IMR-90 (cell line): Measurements from ENCODE around the gene POU2F1. TPM values are rescaled to one million over a fixed set of nuclear protein-coding genes. Genes with fewer than 3 reads are reported as not detected.

Experiments used
- ATAC-seq: fragments of 200-7000 bp; cut with Tn5 transposase; 2 replicates; pipeline ENCODE4 v1.9.1; 2020; ENCODE audit warnings: low read depth, mild to moderate bottlenecking, moderate library complexity
- BruUV-seq: library from RNA; stranded (reverse); fragments of 400-500 nt; replicated peaks from 2 replicates; lab custom pipeline; 2021; lab: Mats Ljungman, UMichigan
- CTCF ChIA-PET: fragments of 300-600 bp; formaldehyde crosslinking; extraction: SDS; loops from one replicate; lab custom pipeline; 2021; ENCODE audit warnings: antibody characterized with exemption; lab: Yijun Ruan, JAX
- POLR2A ChIA-PET: fragments of 300-600 bp; sonication (Branson Sonifier 250); formaldehyde crosslinking; loops from one replicate; lab custom pipeline; 2022; ENCODE audit warnings: antibody characterized with exemption; ENCODE audit not compliant: unreplicated experiment; lab: Charles Lee
- DNase-seq: peaks from one replicate; pipeline ENCODE4 v3.0.0; 2013
- H2AFZ ChIP-seq: replicated peaks from 2 replicates; pipeline ENCODE3; 2013; ENCODE audit warnings: low read length, mild to moderate bottlenecking; ENCODE audit not compliant: poor library complexity
- H2AK5ac ChIP-seq: 2 replicates; pipeline ENCODE4 v1.6.1; 2013; ENCODE audit warnings: low read depth, low read length, inconsistent platforms
- H2AK9ac ChIP-seq: replicated peaks from 2 replicates; pipeline ENCODE3; 2013; ENCODE audit warnings: mild to moderate bottlenecking, low read depth, low read length, moderate library complexity; ENCODE audit not compliant: poor library complexity
- H2BK120ac ChIP-seq: 2 replicates; pipeline ENCODE4 v1.6.1; 2013; ENCODE audit warnings: low read depth, low read length, inconsistent platforms
- H2BK15ac ChIP-seq: 3 replicates; pipeline ENCODE4 v1.6.1; 2013; ENCODE audit warnings: low read depth, low read length, inconsistent platforms
- H2BK20ac ChIP-seq: 2 replicates; pipeline ENCODE4 v1.6.1; 2013; ENCODE audit warnings: low read depth, mild to moderate bottlenecking, inconsistent platforms, low read length, moderate library complexity
- H2BK5ac ChIP-seq: 2 replicates; pipeline ENCODE4 v1.6.1; 2013; ENCODE audit warnings: mild to moderate bottlenecking, low read depth, low read length, inconsistent platforms; ENCODE audit not compliant: poor library complexity, severe bottlenecking
- H3K14ac ChIP-seq: replicated peaks from 2 replicates; pipeline ENCODE4 v1.6.1; 2013; ENCODE audit warnings: low read depth, low read length, inconsistent platforms
- H3K18ac ChIP-seq: 2 replicates; pipeline ENCODE4 v1.6.1; 2013; ENCODE audit warnings: low read depth, low read length, control low read depth
- H3K23ac ChIP-seq: 2 replicates; pipeline ENCODE4 v1.6.1; 2013; ENCODE audit warnings: low read depth, low read length, inconsistent platforms
- H3K27ac ChIP-seq: 2 replicates; pipeline ENCODE4 v1.5.1; 2013; ENCODE audit warnings: mild to moderate bottlenecking, control low read depth, low read length; ENCODE audit not compliant: insufficient read depth
- H3K27me3 ChIP-seq: 2 replicates; pipeline ENCODE4 v1.6.1; 2013; ENCODE audit warnings: low read length; ENCODE audit not compliant: control insufficient read depth, insufficient read depth
- H3K36me3 ChIP-seq: 2 replicates; pipeline ENCODE4 v1.6.1; 2013; ENCODE audit warnings: low read length, mixed read lengths; ENCODE audit not compliant: control insufficient read depth, insufficient read depth
- H3K4ac ChIP-seq: 2 replicates; pipeline ENCODE4 v1.6.1; 2013; ENCODE audit warnings: low read depth, low read length, inconsistent platforms
- H3K4me1 ChIP-seq: 2 replicates; pipeline ENCODE4 v1.6.1; 2013; ENCODE audit warnings: low read length, mixed read lengths; ENCODE audit not compliant: control insufficient read depth, insufficient read depth
- H3K4me2 ChIP-seq: 2 replicates; pipeline ENCODE4 v1.6.1; 2013; ENCODE audit warnings: low read depth, mild to moderate bottlenecking, control low read depth, low read length, moderate library complexity
- H3K4me3 ChIP-seq: 2 replicates; pipeline ENCODE4 v1.5.1; 2013; ENCODE audit warnings: low read depth, mild to moderate bottlenecking, control low read depth, low read length, moderate library complexity; ENCODE audit not compliant: insufficient read depth
- H3K56ac ChIP-seq: 2 replicates; pipeline ENCODE4 v1.6.1; 2013; ENCODE audit warnings: low read length, inconsistent platforms; ENCODE audit not compliant: insufficient read depth; ENCODE audit errors: extremely low read depth
- H3K79me1 ChIP-seq, 2 experiments: 2 replicates each; pipeline ENCODE4 v1.6.1; 2013; ENCODE audit warnings: low read length in 2 of 2, inconsistent platforms in 1 of 2, low read depth in 1 of 2
- H3K9ac ChIP-seq: 2 replicates; pipeline ENCODE4 v1.6.1; 2013; ENCODE audit warnings: low read depth, low read length, control low read depth
- H3K9me1 ChIP-seq: 2 replicates; pipeline ENCODE4 v1.6.1; 2013; ENCODE audit warnings: low read length, inconsistent platforms; ENCODE audit not compliant: insufficient read depth
- H3K9me3 ChIP-seq: 2 replicates; pipeline ENCODE4 v1.6.1; 2013; ENCODE audit warnings: low read length; ENCODE audit not compliant: control insufficient read depth, insufficient read depth
- H4K20me1 ChIP-seq: 2 replicates; pipeline ENCODE4 v1.6.1; 2013; ENCODE audit warnings: low read length, inconsistent platforms; ENCODE audit not compliant: insufficient read depth
- H4K5ac ChIP-seq: 2 replicates; pipeline ENCODE4 v1.6.1; 2013; ENCODE audit warnings: mild to moderate bottlenecking, low read depth, low read length, control low read depth
- H4K8ac ChIP-seq, 2 experiments: 2 replicates each; pipeline ENCODE4 v1.6.1; 2013; ENCODE audit warnings: low read depth in 2 of 2, low read length in 2 of 2, control low read depth in 1 of 2, inconsistent platforms in 1 of 2
- H4K91ac ChIP-seq: 2 replicates; pipeline ENCODE4 v1.6.1; 2013; ENCODE audit warnings: low read depth, low read length, inconsistent platforms; ENCODE audit not compliant: insufficient read depth
- CHD1 ChIP-seq: IDR thresholded peaks from 2 replicates; pipeline ENCODE4 v1.6.1; 2012; ENCODE audit warnings: low read depth, low read length, improper control_type of control experiment
- MAZ ChIP-seq: IDR thresholded peaks from 2 replicates; pipeline ENCODE4 v1.6.1; 2012; ENCODE audit warnings: low read depth, mild to moderate bottlenecking, low read length, improper control_type of control experiment, moderate library complexity, borderline replicate concordance
- MXI1 ChIP-seq: IDR thresholded peaks from 2 replicates; pipeline ENCODE4 v1.6.1; 2012; ENCODE audit warnings: low read depth, mild to moderate bottlenecking, low read length, moderate library complexity, borderline replicate concordance
- POLR2A ChIP-seq: IDR thresholded peaks from 2 replicates; pipeline ENCODE4 v1.6.1; 2012; ENCODE audit warnings: mild to moderate bottlenecking, low read depth, low read length
- USF2 ChIP-seq: fragments of 150-350 bp; IDR thresholded peaks from 2 replicates; pipeline ENCODE4 v1.6.1; 2017; ENCODE audit warnings: mild to moderate bottlenecking, antibody characterized with exemption, low read length, low read depth
- dilution Hi-C: fragments of 300-500 bp; cut with HindIII; formaldehyde crosslinking; loops from one replicate; pipeline ENCODE4 v1.14.3; 2018; ENCODE audit warnings: low sequenced_read_pairs; ENCODE audit not compliant: unreplicated experiment
- in situ Hi-C: fragments of 300-500 bp; cut with MboI; formaldehyde crosslinking; loops from 3 replicates; pipeline ENCODE4 v1.14.3; 2019; ENCODE audit warnings: low sequenced_read_pairs, inconsistent platforms, mixed read lengths
- intact Hi-C: fragments of 100-400 bp; cut with micrococcal nuclease; formaldehyde crosslinking; loops from 2 replicates; pipeline ENCODE4 v1.10.0; 2022
- polyA plus RNA-seq, 3 experiments: library from polyadenylated mRNA; depleted of rRNA; stranded (reverse); fragments of >200 nt; gene quantifications; 2 replicates each; pipeline ENCODE4 v1.2.3, GENCODE V29; 2012; ENCODE audit warnings: low replicate concordance in 1 of 3
- total RNA-seq: library from RNA; depleted of rRNA; stranded (reverse); fragments of >200 nt; gene quantifications from 2 replicates; pipeline ENCODE4 v1.2.3, GENCODE V29; 2012

The POU2F1 gene
- total and polyA plus RNA-seq, 2 of the 4 experiments (the other 2 are of a cell fraction), result 1.2 to 3.4 TPM

GRCh38 chr1:167175901-167176300, 44.8 kb upstream of the POU2F1 start:
- no peak overlapping the region for H3K4me2 ChIP-seq
- H3K56ac ChIP-seq, result no peak overlapping the region
- no peak overlapping the region for H4K5ac ChIP-seq
- no peak for DNase-seq
- H2BK5ac ChIP-seq, result no peak overlapping the region
- ChIA-PET POLR2A (no interaction called here), CTCF (no interaction called here)
- H2BK15ac ChIP-seq, result no peak overlapping the region
- peaks cover 6% of the 10 kb centered on the region; the same call in 1 of the 2 replicates for H3K27me3 ChIP-seq
- no peak overlapping the region for H3K23ac ChIP-seq
- no peaks in the 10 kb centered on the region for H3K4me1 ChIP-seq
- H4K8ac ChIP-seq, result no peak overlapping the region
- no peak overlapping the region for H4K91ac ChIP-seq
- ATAC-seq, result no peak
- no peak for TF ChIP-seq USF2
- TF ChIP-seq MAZ, result no peak
- TF ChIP-seq CHD1, result no peak
- no peak for TF ChIP-seq POLR2A
- TF ChIP-seq MXI1, result no peak
- no TSS peak for BruUV-seq
- no peak overlapping the region for H3K4ac ChIP-seq
- H2BK120ac ChIP-seq, result no peak overlapping the region
- H2AK5ac ChIP-seq, result no peak overlapping the region
- H3K9me3 ChIP-seq, result no peaks in the 10 kb centered on the region
- no peak overlapping the region for H2AFZ ChIP-seq
- H3K9me1 ChIP-seq, result no peaks in the 10 kb centered on the region
- H3K18ac ChIP-seq, result no peak overlapping the region
- H3K36me3 ChIP-seq, result no peaks in the 10 kb centered on the region
- in situ Hi-C loops (no loop called here), intact Hi-C loops (no loop called here), dilution Hi-C loops (no loop called here)
- no peak overlapping the region for H3K4me3 ChIP-seq
- no peaks in the 10 kb centered on the region for H4K20me1 ChIP-seq
- H2BK20ac ChIP-seq, result no peak overlapping the region
- H3K9ac ChIP-seq, result no peak overlapping the region
- H3K14ac ChIP-seq, result no peak overlapping the region
- no peak overlapping the region for H3K27ac ChIP-seq
- H2AK9ac ChIP-seq, result no peak overlapping the region
- H3K79me1 ChIP-seq, result no peaks in the 10 kb centered on the region
